Tibial nerve (tissue), 4 donors: Measurements from ENCODE around the gene CSNK1D. TPM values are rescaled to one million over a fixed set of nuclear protein-coding genes. Genes with fewer than 3 reads are reported as not detected.

Experiments used
- DNase-seq, 2 donors: peaks; one replicate each; pipeline ENCODE4 v3.0.0-alpha.2; 2019; ENCODE audit warnings: low spot score in 2 of 2
- H3K27ac ChIP-seq, 4 donors: fragments of 200-600 bp; sonication (generic) in 3 of 4; one replicate each; pipeline ENCODE4 v1.5.1; 2017 to 2019; ENCODE audit warnings: mild to moderate bottlenecking in 1 of 4
- H3K27me3 ChIP-seq, 2 donors: fragments of 200-600 bp; sonication (generic) in 1 of 2; one replicate each; pipeline versions ENCODE4 v1.5.1 to v1.6.0; 2017 to 2019
- H3K36me3 ChIP-seq, 3 donors: fragments of 200-600 bp; sonication (generic); one replicate each; pipeline ENCODE4 v1.5.1; 2018 to 2019
- H3K4me1 ChIP-seq, 4 donors: fragments of 200-600 bp; sonication (generic) in 3 of 4; one replicate each; pipeline ENCODE4 v1.5.1; 2017 to 2019
- H3K4me3 ChIP-seq, 4 donors: fragments of 200-600 bp; sonication (generic) in 3 of 4; one replicate each; pipeline ENCODE4 v1.5.1; 2017 to 2019; ENCODE audit warnings: mild to moderate bottlenecking in 1 of 4, moderate library complexity in 1 of 4
- H3K9me3 ChIP-seq, 4 donors: fragments of 200-600 bp; sonication (generic) in 3 of 4; one replicate each; pipeline ENCODE4 v1.5.1; 2017 to 2019
- CTCF ChIP-seq, 5 experiments: fragments of 200-600 bp in 3 of 5; fragments of 450-650 bp in 2 of 5; sonication (generic) in 3 of 5; IDR thresholded peaks; one replicate each; pipeline ENCODE4 v1.5.1; 2016 to 2019; ENCODE audit warnings: antibody characterized with exemption in 5 of 5, mild to moderate bottlenecking in 3 of 5, moderate library complexity in 2 of 5
- EP300 ChIP-seq, 2 donors: sonication (generic); formaldehyde crosslinking; IDR thresholded peaks; one replicate each; pipeline ENCODE4 v1.6.1; 2017; ENCODE audit warnings: antibody characterized with exemption in 2 of 2, mild to moderate bottlenecking in 1 of 2
- POLR2A ChIP-seq, 2 donors: fragments of 450-650 bp; IDR thresholded peaks; one replicate each; pipeline ENCODE4 v1.6.1; 2017; ENCODE audit warnings: antibody characterized with exemption in 2 of 2, mild to moderate bottlenecking in 2 of 2, moderate library complexity in 2 of 2
- WGBS, 2 donors: methylation state at CpG; one replicate each; pipeline ENCODE4 v1.1.5; 2018; 5-methylcytosine and 5-hydroxymethylcytosine counted together
- total RNA-seq, 4 donors: library from RNA; depleted of rRNA; stranded (reverse); fragments of >200 nt; gene quantifications; one replicate each; pipeline ENCODE4 v1.1.0, GENCODE V29; 2016

The CSNK1D gene
- total RNA-seq, 4 donors from 2014 or later: 93.9 to 160 (median 124) TPM

- TF ChIP-seq EP300 (IDR thresholded peaks at IDR 0.05) (no peak), CTCF (IDR thresholded peaks at IDR 0.05) (no peak), POLR2A (IDR thresholded peaks at IDR 0.05) (no peak)
- no peaks in the 10 kb centered on the region for H3K36me3 ChIP-seq
- no peak overlapping the region for H3K27ac ChIP-seq
- no peak overlapping the region for H3K4me3 ChIP-seq
- H3K9me3 ChIP-seq: no peaks in the 10 kb centered on the region
- no peaks in the 10 kb centered on the region for H3K27me3 ChIP-seq
- no peak for DNase-seq
- 72 to 79% methylated on average over 10 of the region's 10 CpGs for WGBS, 2 donors
- H3K4me1 ChIP-seq: peaks cover 0 to 12% (median 11%) of the 10 kb centered on the region in 4 donors
Observed at GRCh38 chr17:82221341-82221902, 52.1 kb downstream of the CSNK1D start.

GRCh38 chr17:82219753-82220709 lies 53.5 kb downstream of the CSNK1D start:
- TF ChIP-seq EP300 (IDR thresholded peaks at IDR 0.05) (no peak), CTCF (IDR thresholded peaks at IDR 0.05) (no peak), POLR2A (IDR thresholded peaks at IDR 0.05) (no peak)
- no peak overlapping the region for H3K27ac ChIP-seq
- H3K9me3 ChIP-seq: no peaks in the 10 kb centered on the region
- DNase-seq: no peak
- WGBS, 2 donors: 86 to 87% methylated on average over 10 to 11 of the region's 11 CpGs
- no peaks in the 10 kb centered on the region for H3K27me3 ChIP-seq
- H3K36me3 ChIP-seq: no peaks in the 10 kb centered on the region
- peaks cover 0 to 26% (median 19%) of the 10 kb centered on the region in 4 donors for H3K4me1 ChIP-seq
- no peak overlapping the region for H3K4me3 ChIP-seq

GRCh38 chr17:82219083-82219482 lies 54.4 kb downstream of the CSNK1D start:
- no peak for DNase-seq
- Histone ChIP-seq H3K4me1 (peaks cover 0 to 28% (median 19%) of the 10 kb centered on the region in 4 donors), H3K27me3 (no peaks in the 10 kb centered on the region), H3K9me3 (no peaks in the 10 kb centered on the region), H3K4me3 (no peak overlapping the region), H3K27ac (no peak overlapping the region), H3K36me3 (no peaks in the 10 kb centered on the region)
- WGBS, 2 donors: 72 to 86% methylated on average over 3 to 7 of the region's 7 CpGs
- TF ChIP-seq EP300 (IDR thresholded peaks at IDR 0.05) (no peak), POLR2A (IDR thresholded peaks at IDR 0.05) (no peak), CTCF (IDR thresholded peaks at IDR 0.05) (no peak)

- Histone ChIP-seq H3K27me3 (no peaks in the 10 kb centered on the region), H3K27ac (no peak overlapping the region), H3K4me3 (no peak overlapping the region), H3K9me3 (no peaks in the 10 kb centered on the region), H3K36me3 (no peaks in the 10 kb centered on the region), H3K4me1 (peaks cover 0 to 34% (median 21%) of the 10 kb centered on the region in 4 donors)
- TF ChIP-seq CTCF (IDR thresholded peaks at IDR 0.05) (no peak), POLR2A (IDR thresholded peaks at IDR 0.05) (no peak), EP300 (IDR thresholded peaks at IDR 0.05) (no peak)
- WGBS, 2 donors: 89% methylated on average over 29 to 31 of the region's 32 CpGs
- DNase-seq: no peak
Observed at GRCh38 chr17:82218349-82219075, 55.0 kb downstream of the CSNK1D start.
